ENCODE data around the gene KHDC1L. TPM values are rescaled to one million over a fixed set of nuclear protein-coding genes. Genes with fewer than 3 reads are reported as not detected.
"Not testable (repeated sequence)": the region's sequence is repeated elsewhere in the genome, so short reads cannot be mapped to it uniquely, and the experiment has no call there.

Gene KHDC1L
- total RNA-seq = not detected
- long read RNA-seq = 0 reads

- Histone ChIP-seq H3K27ac (no peak within 1 kb of the TSS), H3K9me3 (no peaks in the 10 kb centered on the region), H3K27me3 (ENCODE audit: low read depth) (no peaks in the 10 kb centered on the region), H3K4me1 (no peaks in the 10 kb centered on the region), H3K36me3 (no peaks in the 10 kb centered on the region), H3K4me3 (no peak within 1 kb of the TSS)
- DNase-seq (no peak), ATAC-seq (no peak)
- no peak for TF ChIP-seq CTCF (IDR thresholded peaks at IDR 0.05)
- intact Hi-C loops (cut with DNase I) = no loop called here
These were observed at the start of gene KHDC1L for GRCh38 chr6:73225396-73225795. TSS of gene KHDC1L (minus strand) at chr6:73225496. CDS start at chr6:73225408, 88 bp downstream.

GRCh38 chr6:73269296-73269695, 44.0 kb upstream of the KHDC1L start:
- H3K9me3 ChIP-seq; H3K27me3 ChIP-seq (ENCODE audit: low read depth); intact Hi-C loops (cut with DNase I); DNase-seq; ATAC-seq; H3K27ac ChIP-seq; H3K36me3 ChIP-seq; H3K4me3 ChIP-seq; H3K4me1 ChIP-seq: not testable (repeated sequence)

GRCh38 chr6:73268896-73269295, 43.6 kb upstream of the KHDC1L start:
- H3K4me3 ChIP-seq; ATAC-seq; H3K27ac ChIP-seq; H3K9me3 ChIP-seq; H3K27me3 ChIP-seq (ENCODE audit: low read depth); H3K4me1 ChIP-seq; H3K36me3 ChIP-seq; DNase-seq; intact Hi-C loops (cut with DNase I): not testable (repeated sequence)

GRCh38 chr6:73264446-73264845, 39.1 kb upstream of the KHDC1L start:
- Histone ChIP-seq H3K9me3 (no peaks in the 10 kb centered on the region), H3K4me1 (peaks cover 9% of the 10 kb centered on the region), H3K36me3 (no peaks in the 10 kb centered on the region), H3K4me3 (no peak overlapping the region), H3K27ac (no peak overlapping the region), H3K27me3 (ENCODE audit: low read depth) (no peaks in the 10 kb centered on the region)
- intact Hi-C loops (cut with DNase I) = no loop called here
- TF ChIP-seq CTCF (IDR thresholded peaks at IDR 0.05) = no peak
- no peak for DNase-seq
- ATAC-seq = no peak

GRCh38 chr6:73263570-73263909, 38.2 kb upstream of the KHDC1L start:
- H3K4me3 ChIP-seq = peak overlapping the region; percentile 75
- H3K36me3 ChIP-seq = no peaks in the 10 kb centered on the region
- peaks cover 9% of the 10 kb centered on the region for H3K4me1 ChIP-seq
- TF ChIP-seq CTCF (IDR thresholded peaks at IDR 0.05) = no peak
- intact Hi-C loops (cut with DNase I) = no loop called here
- H3K9me3 ChIP-seq = no peaks in the 10 kb centered on the region
- DNase-seq (no peak), ATAC-seq (no peak)
- peak overlapping the region; percentile 63 for H3K27ac ChIP-seq
- H3K27me3 ChIP-seq (ENCODE audit: low read depth) = no peaks in the 10 kb centered on the region

- peaks cover 9% of the 10 kb centered on the region for H3K4me1 ChIP-seq
- H3K27ac ChIP-seq = peak within 1 kb of the TSS; percentile 63
- no peak for TF ChIP-seq CTCF (IDR thresholded peaks at IDR 0.05)
- intact Hi-C loops (cut with DNase I) = no loop called here
- H3K4me3 ChIP-seq = peak within 1 kb of the TSS; percentile 75
- no peaks in the 10 kb centered on the region for H3K27me3 ChIP-seq (ENCODE audit: low read depth)
- no peaks in the 10 kb centered on the region for H3K9me3 ChIP-seq
- ATAC-seq (peak; percentile 88 to 92), DNase-seq (peak; percentile 58)
- H3K36me3 ChIP-seq = no peaks in the 10 kb centered on the region
These were observed 37.6 kb upstream of the KHDC1L start, which contains the start of gene KHDC1 for GRCh38 chr6:73262671-73263569. TSS of gene KHDC1 (minus strand) at chr6:73263196. CDS start at chr6:73242517, 20,679 bp downstream.

All from lower lobe of right lung (tissue), 2 donors.